GM12878 (cell line): ENCODE data around the gene GASK1B. TPM values are rescaled to one million over a fixed set of nuclear protein-coding genes. Genes with fewer than 3 reads are reported as not detected.

ENCODE experiments used
- ATAC-seq: fragments of 200-7000 bp; cut with Tn5 transposase; 3 replicates; pipeline ENCODE4 v1.9.1; 2020; ENCODE audit warnings: mild to moderate bottlenecking, moderate library complexity
- BruUV-seq: library from RNA; stranded (reverse); fragments of 400-500 nt; replicated peaks from 2 replicates; lab custom pipeline; 2021; lab: Mats Ljungman, UMichigan
- CTCF ChIA-PET: fragments of 300-600 bp; sonication (Branson Sonifier 250); formaldehyde crosslinking; extraction: SDS; loops from one replicate; lab custom pipeline; 2021; ENCODE audit warnings: inconsistent platforms; lab: Yijun Ruan, JAX
- POLR2A ChIA-PET: fragments of 350-600 bp; formaldehyde crosslinking; extraction: SDS; loops from one replicate; lab custom pipeline; 2021; ENCODE audit warnings: inconsistent platforms; lab: Charles Lee
- RAD21 ChIA-PET: fragments of 300-600 bp; sonication (Branson Sonifier 250); formaldehyde crosslinking; loops from one replicate; lab custom pipeline; 2023; ENCODE audit warnings: antibody characterized with exemption; ENCODE audit not compliant: unreplicated experiment; lab: Charles Lee
- SMC1A ChIA-PET: fragments of 300-600 bp; sonication (Branson Sonifier 250); formaldehyde crosslinking; loops from one replicate; lab custom pipeline; 2023; ENCODE audit not compliant: unreplicated experiment, uncharacterized antibody; lab: Charles Lee
- DNase-seq: peaks from one replicate; pipeline ENCODE4 v3.0.0-alpha.2; 2011; ENCODE audit warnings: low read depth, low spot score
- FAIRE-seq: peaks from 3 replicates; lab custom pipeline; 2011; peaks lifted over from hg19 to GRCh38; lab: Jason Lieb, UNC
- H2AFZ ChIP-seq: 2 replicates; pipeline ENCODE4 v1.6.0; 2011; ENCODE audit warnings: low read depth, low read length, control low read depth; ENCODE audit not compliant: control insufficient read depth
- H3K27ac ChIP-seq: 2 replicates; pipeline ENCODE4 v1.5.1; 2011; ENCODE audit warnings: control low read depth; ENCODE audit not compliant: control insufficient read depth, insufficient read depth
- H3K27me3 ChIP-seq, 2 experiments: replicated peaks in 1 of 2; 2 replicates each; pipeline versions ENCODE4 v1.6.0 to v1.6.1; 2011; ENCODE audit warnings: low read length in 1 of 2; ENCODE audit not compliant: control insufficient read depth in 2 of 2, insufficient read depth in 2 of 2
- H3K36me3 ChIP-seq, 2 experiments: 2 replicates each; pipeline ENCODE4 v1.5.1; 2011; ENCODE audit warnings: low read length in 1 of 2; ENCODE audit not compliant: control insufficient read depth in 2 of 2, insufficient read depth in 2 of 2
- H3K4me1 ChIP-seq: 2 replicates; pipeline ENCODE4 v1.6.1; 2011; ENCODE audit warnings: mild to moderate bottlenecking, low read length, moderate library complexity, mixed read lengths; ENCODE audit not compliant: control insufficient read depth, insufficient read depth
- H3K4me2 ChIP-seq: 2 replicates; pipeline ENCODE4 v1.6.0; 2011; ENCODE audit warnings: control low read depth; ENCODE audit not compliant: control insufficient read depth, insufficient read depth
- H3K4me3 ChIP-seq: fragments of 200-600 bp; sonication (generic); 2 replicates; pipeline ENCODE4 v1.5.1; 2016
- H3K79me2 ChIP-seq: 2 replicates; pipeline ENCODE4 v1.6.0; 2011; ENCODE audit warnings: low read length; ENCODE audit not compliant: control insufficient read depth, insufficient read depth
- H3K9ac ChIP-seq: 2 replicates; pipeline ENCODE4 v1.8.0; 2011; ENCODE audit warnings: low read length, control low read depth, mixed read lengths; ENCODE audit not compliant: control insufficient read depth, insufficient read depth
- H3K9me3 ChIP-seq: replicated peaks from 3 replicates; pipeline ENCODE4 v1.5.1; 2011; ENCODE audit warnings: mild to moderate bottlenecking, low read length; ENCODE audit not compliant: control insufficient read depth, insufficient read depth
- H4K20me1 ChIP-seq: 2 replicates; pipeline ENCODE4 v1.6.0; 2011; ENCODE audit not compliant: control insufficient read depth, insufficient read depth
- ATF7 ChIP-seq: fragments of 450-650 bp; IDR thresholded peaks from 2 replicates; pipeline ENCODE4 v1.6.1; 2016; ENCODE audit warnings: low read depth, mild to moderate bottlenecking
- BCL11A ChIP-seq: IDR thresholded peaks from 2 replicates; pipeline ENCODE4 v1.6.1; 2011; ENCODE audit warnings: low read depth, low read length
- BMI1 ChIP-seq: fragments of 450-650 bp; IDR thresholded peaks from 2 replicates; pipeline ENCODE4 v1.6.1; 2016; ENCODE audit warnings: mild to moderate bottlenecking, moderate library complexity, borderline replicate concordance
- CHD1 ChIP-seq: IDR thresholded peaks from 2 replicates; pipeline ENCODE4 v1.6.1; 2012; ENCODE audit warnings: low read depth, low read length, improper control_type of control experiment
- ESRRA ChIP-seq: IDR thresholded peaks from 2 replicates; pipeline ENCODE4 v1.6.1; 2012; ENCODE audit warnings: mild to moderate bottlenecking, low read length, improper control_type of control experiment
- HDGF ChIP-seq: fragments of 450-650 bp; IDR thresholded peaks from 2 replicates; pipeline ENCODE4 v1.6.1; 2016; ENCODE audit warnings: antibody characterized with exemption
- JUNB ChIP-seq: IDR thresholded peaks from 2 replicates; pipeline ENCODE4 v1.6.1; 2016; ENCODE audit warnings: antibody characterized with exemption, mild to moderate bottlenecking
- MEF2B ChIP-seq: fragments of 450-650 bp; IDR thresholded peaks from 2 replicates; pipeline ENCODE4 v1.6.1; 2018; ENCODE audit warnings: mild to moderate bottlenecking, moderate library complexity; ENCODE audit not compliant: partially characterized antibody, poor library complexity, severe bottlenecking
- NBN ChIP-seq: fragments of 450-650 bp; IDR thresholded peaks from 2 replicates; pipeline ENCODE4 v1.6.1; 2016
- RAD51 ChIP-seq: fragments of 450-650 bp; IDR thresholded peaks from 2 replicates; pipeline ENCODE4 v1.6.1; 2016; ENCODE audit warnings: moderate library complexity, mild to moderate bottlenecking, inconsistent platforms
- STAT3 ChIP-seq: IDR thresholded peaks from 2 replicates; pipeline ENCODE4 v1.6.1; 2011; ENCODE audit warnings: low read depth, low read length, improper control_type of control experiment
- ZNF217 ChIP-seq: fragments of 450-650 bp; IDR thresholded peaks from 2 replicates; pipeline ENCODE4 v1.6.1; 2017; ENCODE audit warnings: antibody characterized with exemption, mild to moderate bottlenecking
- ZNF622 ChIP-seq: fragments of 450-650 bp; IDR thresholded peaks from 2 replicates; pipeline ENCODE4 v1.6.1; 2017; ENCODE audit warnings: mild to moderate bottlenecking, inconsistent platforms
- ZZZ3 ChIP-seq: IDR thresholded peaks from 2 replicates; pipeline ENCODE4 v1.6.1; 2011; ENCODE audit warnings: low read depth; ENCODE audit not compliant: control insufficient read depth, insufficient read length
- WGBS: methylation state at CpG from one replicate; pipeline ENCODE4 v1.1.6; 2016; ENCODE audit warnings: low lambda C conversion rate; ENCODE audit not compliant: insufficient replicate concordance, insufficient coverage; ENCODE audit errors: missing lambda C conversion rate; 5-methylcytosine and 5-hydroxymethylcytosine counted together
- in situ Hi-C: fragments of 300-500 bp; cut with MboI; formaldehyde crosslinking; loops from 9 replicates; pipeline ENCODE4 v1.14.3; 2018; ENCODE audit warnings: mixed read lengths
- intact Hi-C: fragments of 100-400 bp; cut with micrococcal nuclease; formaldehyde crosslinking; loops from one replicate; pipeline ENCODE4 v1.14.2; 2022; ENCODE audit not compliant: unreplicated experiment
- polyA plus RNA-seq, 11 experiments: library from polyadenylated mRNA; depleted of rRNA in 4 of 11; unstranded in 6 of 11; stranded (reverse) in 5 of 11; fragments of >200 nt; fragmentation: Nextera tagmentation in 4 of 11; fragmentation: Illumina TruSeq in 1 of 11; extraction: Ambion mirVana in 4 of 11; extraction: Trizol in 1 of 11; gene quantifications; 1 replicate in 1 of 11; 2 replicates in 10 of 11; pipeline versions ENCODE4 v1.2.1 to v1.2.3, GENCODE V29; 2011 to 2016; ENCODE audit warnings: inconsistent platforms in 2 of 11, missing spikeins in 2 of 11, low read depth in 1 of 11
- total RNA-seq, 4 experiments: library from RNA; depleted of rRNA in 3 of 4; stranded (reverse); fragments of >200 nt in 3 of 4; fragmentation: Illumina TruSeq in 1 of 4; extraction: Trizol in 1 of 4; gene quantifications; 2 replicates each; pipeline versions ENCODE4 v1.2.1 to v1.2.3, GENCODE V29; 2013 to 2021
- TF ChIP-seq, protein P1 (sequence below): IDR thresholded peaks from 2 replicates; pipeline ENCODE4 v1.6.1; 2012; ENCODE audit warnings: improper control_type of control experiment, low read depth, low read length; ENCODE audit not compliant: insufficient replicate concordance
- TF ChIP-seq, protein P2 (sequence below): IDR thresholded peaks from 2 replicates; pipeline ENCODE4 v1.6.1; 2011; ENCODE audit warnings: mild to moderate bottlenecking, low read depth, low read length, moderate library complexity; ENCODE audit not compliant: insufficient replicate concordance

GASK1B gene
- total and polyA plus RNA-seq, 10 of the 15 experiments (the other 5 are each of a cell fraction or from before 2014, with no cell fraction given): under 0.01 to 0.21 (median 0.07) TPM; not detected in 1

DNA sequence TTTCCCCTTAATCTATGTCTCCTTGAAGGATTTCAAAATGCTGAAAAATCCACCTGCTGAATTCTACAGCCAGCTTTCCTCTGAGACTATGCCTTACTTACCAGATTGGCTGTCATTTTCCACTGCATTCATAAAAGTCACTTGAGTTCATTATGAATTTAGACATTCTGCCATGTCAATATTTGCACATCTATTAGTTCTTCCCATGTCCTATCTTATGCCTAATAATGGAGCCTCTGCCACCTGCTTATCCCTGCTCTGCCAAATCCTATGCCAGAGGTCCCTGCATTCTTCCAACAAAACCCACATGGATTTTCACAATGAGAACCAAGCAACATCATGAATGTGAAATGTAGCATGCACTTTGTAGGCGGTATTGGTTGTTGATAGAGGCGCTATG lies 42.6 kb downstream of the GASK1B start:
- 0% methylated on average over 2 of the region's 2 CpGs for WGBS
- TF ChIP-seq ESRRA: no peak
- no peak for TF ChIP-seq RAD51
- TF ChIP-seq, protein P1, sequence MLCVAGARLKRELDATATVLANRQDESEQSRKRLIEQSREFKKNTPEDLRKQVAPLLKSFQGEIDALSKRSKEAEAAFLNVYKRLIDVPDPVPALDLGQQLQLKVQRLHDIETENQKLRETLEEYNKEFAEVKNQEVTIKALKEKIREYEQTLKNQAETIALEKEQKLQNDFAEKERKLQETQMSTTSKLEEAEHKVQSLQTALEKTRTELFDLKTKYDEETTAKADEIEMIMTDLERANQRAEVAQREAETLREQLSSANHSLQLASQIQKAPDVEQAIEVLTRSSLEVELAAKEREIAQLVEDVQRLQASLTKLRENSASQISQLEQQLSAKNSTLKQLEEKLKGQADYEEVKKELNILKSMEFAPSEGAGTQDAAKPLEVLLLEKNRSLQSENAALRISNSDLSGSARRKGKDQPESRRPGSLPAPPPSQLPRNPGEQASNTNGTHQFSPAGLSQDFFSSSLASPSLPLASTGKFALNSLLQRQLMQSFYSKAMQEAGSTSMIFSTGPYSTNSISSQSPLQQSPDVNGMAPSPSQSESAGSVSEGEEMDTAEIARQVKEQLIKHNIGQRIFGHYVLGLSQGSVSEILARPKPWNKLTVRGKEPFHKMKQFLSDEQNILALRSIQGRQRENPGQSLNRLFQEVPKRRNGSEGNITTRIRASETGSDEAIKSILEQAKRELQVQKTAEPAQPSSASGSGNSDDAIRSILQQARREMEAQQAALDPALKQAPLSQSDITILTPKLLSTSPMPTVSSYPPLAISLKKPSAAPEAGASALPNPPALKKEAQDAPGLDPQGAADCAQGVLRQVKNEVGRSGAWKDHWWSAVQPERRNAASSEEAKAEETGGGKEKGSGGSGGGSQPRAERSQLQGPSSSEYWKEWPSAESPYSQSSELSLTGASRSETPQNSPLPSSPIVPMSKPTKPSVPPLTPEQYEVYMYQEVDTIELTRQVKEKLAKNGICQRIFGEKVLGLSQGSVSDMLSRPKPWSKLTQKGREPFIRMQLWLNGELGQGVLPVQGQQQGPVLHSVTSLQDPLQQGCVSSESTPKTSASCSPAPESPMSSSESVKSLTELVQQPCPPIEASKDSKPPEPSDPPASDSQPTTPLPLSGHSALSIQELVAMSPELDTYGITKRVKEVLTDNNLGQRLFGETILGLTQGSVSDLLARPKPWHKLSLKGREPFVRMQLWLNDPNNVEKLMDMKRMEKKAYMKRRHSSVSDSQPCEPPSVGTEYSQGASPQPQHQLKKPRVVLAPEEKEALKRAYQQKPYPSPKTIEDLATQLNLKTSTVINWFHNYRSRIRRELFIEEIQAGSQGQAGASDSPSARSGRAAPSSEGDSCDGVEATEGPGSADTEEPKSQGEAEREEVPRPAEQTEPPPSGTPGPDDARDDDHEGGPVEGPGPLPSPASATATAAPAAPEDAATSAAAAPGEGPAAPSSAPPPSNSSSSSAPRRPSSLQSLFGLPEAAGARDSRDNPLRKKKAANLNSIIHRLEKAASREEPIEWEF: no peak
- no peak for TF ChIP-seq CHD1
- no peak for TF ChIP-seq STAT3
- TF ChIP-seq NBN: no peak
- no peak for TF ChIP-seq ZNF217
- TF ChIP-seq BMI1: no peak
- no peak for TF ChIP-seq MEF2B
- no peak for TF ChIP-seq ZNF622
- TF ChIP-seq ATF7: no peak
- TF ChIP-seq BCL11A: no peak
- TF ChIP-seq HDGF: no peak
- no peak for TF ChIP-seq ZZZ3
- TF ChIP-seq, protein P2, sequence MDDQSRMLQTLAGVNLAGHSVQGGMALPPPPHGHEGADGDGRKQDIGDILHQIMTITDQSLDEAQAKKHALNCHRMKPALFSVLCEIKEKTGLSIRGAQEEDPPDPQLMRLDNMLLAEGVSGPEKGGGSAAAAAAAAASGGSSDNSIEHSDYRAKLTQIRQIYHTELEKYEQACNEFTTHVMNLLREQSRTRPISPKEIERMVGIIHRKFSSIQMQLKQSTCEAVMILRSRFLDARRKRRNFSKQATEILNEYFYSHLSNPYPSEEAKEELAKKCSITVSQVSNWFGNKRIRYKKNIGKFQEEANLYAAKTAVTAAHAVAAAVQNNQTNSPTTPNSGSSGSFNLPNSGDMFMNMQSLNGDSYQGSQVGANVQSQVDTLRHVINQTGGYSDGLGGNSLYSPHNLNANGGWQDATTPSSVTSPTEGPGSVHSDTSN: no peak
- TF ChIP-seq JUNB: no peak

More for the DNA sequence above, 42.6 kb downstream of the GASK1B start:
- H3K4me1 ChIP-seq: no peaks in the 10 kb centered on the region
- in situ Hi-C loops (no loop called here), intact Hi-C loops (no loop called here)
- H4K20me1 ChIP-seq: no peaks in the 10 kb centered on the region
- H3K27me3 ChIP-seq: no peaks in the 10 kb centered on the region
- ChIA-PET SMC1A (no interaction called here), RAD21 (no interaction called here), CTCF (interaction anchor here (0.6 kb wide), 1 partner anchor 63 kb away, joined by 3 read pairs; no protein-coding TSS in a partner anchor), POLR2A (no interaction called here)
- no TSS peak for BruUV-seq
- H3K36me3 ChIP-seq: no peaks in the 10 kb centered on the region
- no peak for FAIRE-seq
- H3K4me2 ChIP-seq: no peak overlapping the region
- no peak for ATAC-seq
- H3K27ac ChIP-seq: no peak overlapping the region
- H3K79me2 ChIP-seq: no peaks in the 10 kb centered on the region
- H3K9me3 ChIP-seq: no peaks in the 10 kb centered on the region
- H2AFZ ChIP-seq: no peak overlapping the region
- no peak for DNase-seq
- H3K9ac ChIP-seq: no peak overlapping the region
- H3K4me3 ChIP-seq: no peak overlapping the region
